AG04450 (cell line): ENCODE results near the gene LEKR1. TPM values are rescaled to one million over a fixed set of nuclear protein-coding genes. Genes with fewer than 3 reads are reported as not detected.
"Not testable (repeated sequence)": the region's sequence is repeated elsewhere in the genome, so short reads cannot be mapped to it uniquely, and the experiment has no call there.

Experiments
- CTCF ChIA-PET: fragments of 300-600, 350-600 bp; formaldehyde crosslinking; extraction: SDS; loops from one replicate; lab custom pipeline; 2022; ENCODE audit warnings: antibody characterized with exemption, inconsistent platforms; lab: Charles Lee
- POLR2A ChIA-PET: fragments of 350-600 bp; formaldehyde crosslinking; extraction: SDS; loops from one replicate; lab custom pipeline; 2021; ENCODE audit warnings: antibody characterized with exemption, inconsistent platforms; lab: Yijun Ruan, JAX
- DNase-seq: peaks from one replicate; pipeline ENCODE4 v3.0.0-alpha.2; 2011; ENCODE audit warnings: low read depth, low spot score
- H3K27ac ChIP-seq: one replicate; pipeline ENCODE4 v1.5.1; 2012; ENCODE audit warnings: low read depth, low read length, control low read depth
- H3K27me3 ChIP-seq: one replicate; pipeline ENCODE4 v1.6.0; 2012; ENCODE audit warnings: low read length; ENCODE audit not compliant: control insufficient read depth, insufficient read depth
- H3K4me3 ChIP-seq: 2 replicates; pipeline ENCODE4 v1.5.1; 2011; ENCODE audit warnings: mild to moderate bottlenecking, low read depth, low read length, control low read depth
- H3K9me3 ChIP-seq: 2 replicates; pipeline ENCODE4 v1.5.1; 2012; ENCODE audit warnings: low read length; ENCODE audit not compliant: control insufficient read depth, insufficient read depth
- CTCF ChIP-seq: IDR thresholded peaks from 2 replicates; pipeline ENCODE4 v1.5.1; 2011; ENCODE audit warnings: low read depth, low read length, control low read depth, inconsistent platforms
- polyA plus RNA-seq: library from polyadenylated mRNA; depleted of rRNA; stranded (reverse); fragments of >200 nt; gene quantifications from 2 replicates; pipeline ENCODE4 v1.2.3, GENCODE V29; 2011

Gene LEKR1
- polyA plus RNA-seq, 1 experiment = 0.26 TPM

- no peaks in the 10 kb centered on the region for H3K27me3 ChIP-seq
- no peak for DNase-seq
- TF ChIP-seq CTCF = no peak
- H3K9me3 ChIP-seq = no peaks in the 10 kb centered on the region
- H3K27ac ChIP-seq = no peak overlapping the region
- ChIA-PET CTCF (no interaction called here), POLR2A (no interaction called here)
- H3K4me3 ChIP-seq = no peak overlapping the region
These were observed 83.9 kb downstream of the LEKR1 start for GRCh38 chr3:156910022-156910421.

- DNase-seq, H3K9me3 ChIP-seq, H3K27me3 ChIP-seq, H3K27ac ChIP-seq, H3K4me3 ChIP-seq, POLR2A ChIA-PET: not testable (repeated sequence)
- CTCF ChIA-PET = interaction anchor here (0.6 kb wide), 1 partner anchor 1580 kb away, joined by 3 read pairs; no protein-coding TSS in a partner anchor
These were observed 84.7 kb downstream of the LEKR1 start for GRCh38 chr3:156910831-156911230.

GRCh38 chr3:156914300-156914699 lies 88.1 kb downstream of the LEKR1 start:
- POLR2A ChIA-PET, H3K4me3 ChIP-seq, H3K27ac ChIP-seq, CTCF ChIA-PET, DNase-seq, H3K27me3 ChIP-seq, H3K9me3 ChIP-seq: not testable (repeated sequence)

- no peak for TF ChIP-seq CTCF
- ChIA-PET CTCF (no interaction called here), POLR2A (no interaction called here)
- Histone ChIP-seq H3K4me3 (no peak overlapping the region), H3K27me3 (no peaks in the 10 kb centered on the region), H3K27ac (no peak overlapping the region), H3K9me3 (no peaks in the 10 kb centered on the region)
- no peak for DNase-seq
These were observed 89.2 kb downstream of the LEKR1 start for GRCh38 chr3:156915372-156915771.

GRCh38 chr3:156918746-156919145 lies 92.6 kb downstream of the LEKR1 start:
- Histone ChIP-seq H3K4me3 (no peak overlapping the region), H3K27me3 (no peaks in the 10 kb centered on the region), H3K27ac (no peak overlapping the region), H3K9me3 (no peaks in the 10 kb centered on the region)
- POLR2A ChIA-PET = no interaction called here
- no peak for TF ChIP-seq CTCF
- CTCF ChIA-PET = no interaction called here
- no peak for DNase-seq

- no peak for TF ChIP-seq CTCF
- no peaks in the 10 kb centered on the region for H3K27me3 ChIP-seq
- no peak for DNase-seq
- no peak overlapping the region for H3K4me3 ChIP-seq
- ChIA-PET CTCF (no interaction called here), POLR2A (no interaction called here)
- H3K9me3 ChIP-seq = no peaks in the 10 kb centered on the region
- no peak overlapping the region for H3K27ac ChIP-seq
These were observed 93.7 kb downstream of the LEKR1 start for GRCh38 chr3:156919818-156920217.
